NCI-H460 (cell line): ENCODE results near the gene RITA1. TPM values are rescaled to one million over a fixed set of nuclear protein-coding genes. Genes with fewer than 3 reads are reported as not detected.

ENCODE experiments used
- DNase-seq: peaks from one replicate; pipeline ENCODE4 v3.0.0-alpha.2; 2016; ENCODE audit warnings: low read depth; ENCODE audit errors: extremely low read depth
- total RNA-seq: library from RNA; depleted of rRNA; stranded (reverse); fragments of >200 nt; shearing (Covaris generic); gene quantifications from 2 replicates; pipeline ENCODE4 v1.2.3, GENCODE V29; 2014

Gene RITA1
- total RNA-seq, 1 experiment from 2014 or later = 22.3 TPM

DNA sequence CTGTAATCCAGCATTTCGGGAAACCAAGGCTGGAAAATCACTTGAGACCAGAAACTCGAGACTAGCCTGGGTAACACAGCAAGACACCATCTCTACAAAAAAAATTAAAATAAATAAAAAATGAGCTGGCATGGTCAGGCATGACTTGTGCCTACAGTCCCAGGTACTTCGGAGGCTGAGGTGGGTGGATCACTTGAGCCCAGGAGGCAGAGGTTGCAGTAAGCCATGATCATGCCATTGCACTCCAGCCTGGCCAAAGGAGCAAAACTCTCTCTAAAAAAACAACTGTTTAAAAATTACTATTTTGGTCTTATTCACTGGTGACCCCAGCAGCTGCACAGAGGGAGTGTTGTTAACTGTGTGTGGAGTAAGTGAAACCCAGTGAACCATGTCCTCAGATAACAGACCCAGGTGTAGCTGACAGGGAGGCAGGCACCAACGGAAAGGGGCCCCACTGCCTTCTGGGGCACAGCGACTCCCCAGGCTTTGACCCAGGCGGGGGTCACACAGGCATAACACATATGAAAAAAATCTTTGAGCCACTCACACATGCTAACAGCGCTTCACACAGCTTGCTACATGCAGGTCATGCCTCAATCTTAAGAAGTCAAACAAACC is 12.3 kb upstream of the RITA1 start:
- no peak for DNase-seq

DNA sequence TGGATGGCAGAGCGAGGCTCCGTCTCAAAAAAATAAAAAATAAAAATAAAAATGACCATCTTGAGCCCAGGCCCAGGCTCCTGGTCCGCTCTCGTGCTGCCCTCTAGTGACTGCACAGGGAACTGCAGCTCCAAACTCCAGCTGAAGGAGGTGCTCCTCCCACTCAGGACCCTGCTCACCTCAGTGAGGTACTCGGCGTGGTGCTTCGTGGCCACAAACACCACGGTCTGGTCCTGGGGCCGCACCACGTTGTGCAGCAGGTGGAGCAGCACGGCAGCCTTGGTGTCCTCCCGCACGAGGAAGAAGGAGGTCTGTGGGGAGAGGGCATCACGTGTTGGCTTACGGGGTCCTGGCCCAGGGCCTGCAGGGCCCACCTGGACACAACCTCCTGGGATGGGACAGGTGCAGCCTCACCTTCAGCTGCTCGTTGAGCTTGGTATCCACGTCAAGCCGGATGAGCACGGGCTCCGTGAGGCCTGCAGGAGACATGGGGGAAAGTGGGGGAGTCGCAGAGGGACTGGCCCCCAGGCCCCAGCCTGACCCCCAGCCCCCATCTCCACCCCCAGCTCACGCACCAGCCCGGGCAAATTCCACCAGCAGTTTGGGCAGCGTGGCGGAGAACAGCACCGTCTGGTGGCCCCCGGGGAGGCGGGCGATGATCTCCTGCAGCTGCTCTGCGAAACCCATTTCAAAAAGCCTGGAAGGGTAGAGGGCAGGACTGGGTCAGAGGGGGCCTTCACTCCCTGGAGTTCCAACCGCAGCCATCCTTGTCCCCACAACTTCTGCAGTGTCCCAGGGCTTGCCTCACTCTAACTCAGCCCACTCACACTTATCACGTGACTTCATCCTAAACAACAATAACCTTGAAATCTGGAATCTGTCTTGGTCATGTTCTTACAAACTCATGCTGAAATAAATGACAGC is 10.8 kb upstream of the RITA1 start:
- DNase-seq = peak; percentile 53

DNA sequence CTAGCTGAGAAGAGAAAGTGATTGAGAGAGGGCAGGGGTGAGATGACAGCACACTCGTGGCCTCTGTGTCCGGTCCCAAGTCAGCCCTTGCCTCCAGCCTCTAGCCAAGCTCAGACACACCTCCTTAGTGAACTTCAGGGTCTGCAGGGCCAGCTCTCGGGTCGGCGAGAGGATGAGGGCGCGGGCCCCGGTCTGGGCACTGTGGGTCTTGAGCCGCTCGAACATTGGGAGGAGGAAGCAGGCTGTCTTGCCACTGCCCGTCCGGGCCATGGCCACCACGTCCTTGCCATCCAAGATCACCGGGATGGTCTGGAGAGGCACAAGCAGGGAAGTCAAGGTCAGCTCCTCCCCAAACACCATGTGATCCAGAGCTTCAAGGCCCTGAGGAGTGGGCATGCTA is 6.5 kb upstream of the RITA1 start:
- DNase-seq = no peak

DNA sequence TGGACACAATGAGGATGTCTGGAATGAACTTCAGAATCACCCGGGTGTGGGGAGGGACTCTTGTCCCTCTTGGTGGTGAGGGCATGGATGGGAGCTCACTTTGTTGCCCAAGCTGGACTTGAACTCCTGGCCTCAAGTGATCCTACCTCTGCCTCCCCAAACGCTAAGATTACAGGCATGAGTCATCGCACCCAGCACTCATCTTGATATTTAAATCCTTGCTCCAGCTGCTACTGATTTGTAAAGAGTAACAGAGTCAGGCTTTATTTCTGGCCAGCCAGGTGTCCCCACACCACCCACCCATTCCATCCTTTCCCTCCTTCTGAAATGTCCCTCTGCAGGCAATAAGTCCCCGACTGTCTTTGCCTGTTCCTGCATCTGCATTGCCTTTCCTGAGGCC is 5.2 kb upstream of the RITA1 start:
- no peak for DNase-seq

DNA sequence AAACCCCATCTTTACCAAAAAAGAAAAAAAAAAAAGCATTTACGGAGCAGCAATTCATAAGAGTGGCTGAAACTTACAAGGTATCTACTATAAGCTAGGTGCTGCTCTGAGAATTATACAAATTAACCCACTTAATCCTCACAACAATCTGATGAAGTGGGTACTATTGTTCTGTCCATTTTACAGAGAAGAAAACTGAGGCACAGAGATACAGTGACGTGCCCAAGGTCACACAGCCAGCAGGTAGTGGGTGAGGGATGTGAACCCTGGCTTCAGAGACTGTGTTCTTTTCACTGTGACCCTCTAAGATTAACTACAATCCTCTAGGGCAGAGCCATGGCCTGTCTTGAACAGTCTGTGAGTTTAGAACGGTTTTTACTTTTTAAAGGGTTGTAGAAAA is 3.5 kb upstream of the RITA1 start:
- DNase-seq = no peak

DNA sequence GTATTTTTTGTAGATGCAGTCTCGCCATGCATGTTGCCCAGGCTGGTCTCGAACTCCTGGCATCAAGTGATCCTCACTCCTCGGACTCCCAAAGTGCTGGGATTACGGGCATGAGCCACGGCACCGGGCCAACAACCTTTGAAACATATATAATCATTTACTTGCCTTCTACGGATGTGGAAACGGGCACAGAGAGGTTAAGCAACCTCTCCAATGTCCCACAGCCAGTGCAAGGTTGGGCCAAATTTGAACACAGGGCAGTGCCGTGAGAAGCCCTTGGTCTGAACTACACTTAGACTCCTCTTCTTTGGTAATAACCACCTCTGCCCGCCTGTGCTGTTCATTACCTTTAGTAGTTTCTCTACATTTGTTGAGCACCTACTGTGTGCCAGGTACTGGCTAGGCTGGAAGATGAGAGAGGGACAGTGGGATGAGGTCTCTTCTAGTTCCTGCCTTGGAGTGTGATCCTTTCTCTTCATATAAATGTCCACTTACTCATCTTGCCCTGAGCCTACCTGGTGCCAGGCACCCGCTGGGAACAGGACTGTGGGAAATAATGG is 2.4 kb upstream of the RITA1 start:
- no peak for DNase-seq

DNA sequence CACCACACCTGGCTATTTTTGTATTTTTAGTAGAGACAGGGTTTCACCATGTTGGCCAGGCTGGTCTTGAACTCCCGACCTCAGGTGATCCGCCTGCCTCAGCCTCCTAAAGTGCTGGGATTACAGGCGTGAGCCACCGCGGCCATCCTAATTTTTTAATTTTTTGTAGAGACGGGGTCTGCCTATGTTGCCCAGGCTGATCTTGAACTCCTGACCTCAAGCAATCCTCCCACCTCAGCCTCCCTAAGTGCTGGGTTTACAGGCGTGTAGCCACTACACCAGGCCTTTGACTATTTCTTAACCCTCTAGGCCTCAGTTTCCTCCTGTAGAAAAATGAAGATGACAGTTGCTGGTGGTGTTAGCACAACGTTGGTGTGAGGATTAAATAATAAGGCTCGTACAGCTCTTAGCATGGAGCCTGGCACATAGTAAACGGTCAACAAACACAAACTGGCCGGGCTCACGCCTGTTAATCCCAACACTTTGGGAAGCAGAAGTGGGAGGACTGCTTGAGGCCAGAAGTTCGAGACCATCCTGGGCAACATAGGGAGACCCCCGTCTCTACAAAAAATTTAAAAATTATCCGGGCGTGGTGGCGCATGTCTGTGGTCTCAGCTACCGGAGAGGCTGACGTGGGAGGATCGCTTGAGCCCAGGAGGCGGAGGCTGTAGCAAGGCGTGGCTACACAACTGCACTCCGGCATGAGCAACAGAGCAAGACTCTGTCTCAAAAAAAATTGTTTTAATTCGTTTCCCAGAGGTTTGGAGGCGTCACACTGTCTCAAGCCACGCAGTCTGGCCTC is 1.2 kb upstream of the RITA1 start:
- no peak for DNase-seq

DNA sequence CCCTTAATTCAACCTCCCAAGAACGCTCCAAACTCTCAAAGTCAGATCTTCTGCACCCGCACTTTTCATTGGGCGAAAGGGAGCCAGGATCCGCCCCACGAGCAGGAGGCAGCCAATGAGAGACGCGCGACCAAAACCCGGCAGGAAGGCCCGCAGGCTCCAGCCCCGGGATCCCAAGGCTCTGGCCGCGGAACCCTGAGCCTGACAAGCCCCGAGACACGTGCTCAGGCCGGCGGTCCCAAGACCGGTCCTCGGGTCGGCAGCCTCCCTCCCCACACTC is 681 bp upstream of the RITA1 start:
- DNase-seq = peak; percentile 89

DNA sequence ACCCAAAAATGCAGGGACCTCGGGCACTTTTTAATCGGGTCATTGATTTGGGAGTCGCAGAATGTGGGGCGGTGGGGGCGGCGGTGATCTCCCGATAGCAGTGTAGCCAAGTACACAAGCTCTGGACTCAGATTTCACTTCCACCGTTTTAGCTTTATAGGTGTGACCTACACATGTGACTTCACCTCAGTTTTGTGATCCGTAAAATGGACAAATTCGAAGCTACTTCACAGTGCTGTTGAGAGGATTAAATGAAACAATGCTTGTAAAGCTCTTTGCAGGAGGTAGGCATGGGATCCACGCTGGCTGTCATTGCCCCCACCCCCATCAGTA is 478 bp downstream of the RITA1 start:
- DNase-seq = no peak

DNA sequence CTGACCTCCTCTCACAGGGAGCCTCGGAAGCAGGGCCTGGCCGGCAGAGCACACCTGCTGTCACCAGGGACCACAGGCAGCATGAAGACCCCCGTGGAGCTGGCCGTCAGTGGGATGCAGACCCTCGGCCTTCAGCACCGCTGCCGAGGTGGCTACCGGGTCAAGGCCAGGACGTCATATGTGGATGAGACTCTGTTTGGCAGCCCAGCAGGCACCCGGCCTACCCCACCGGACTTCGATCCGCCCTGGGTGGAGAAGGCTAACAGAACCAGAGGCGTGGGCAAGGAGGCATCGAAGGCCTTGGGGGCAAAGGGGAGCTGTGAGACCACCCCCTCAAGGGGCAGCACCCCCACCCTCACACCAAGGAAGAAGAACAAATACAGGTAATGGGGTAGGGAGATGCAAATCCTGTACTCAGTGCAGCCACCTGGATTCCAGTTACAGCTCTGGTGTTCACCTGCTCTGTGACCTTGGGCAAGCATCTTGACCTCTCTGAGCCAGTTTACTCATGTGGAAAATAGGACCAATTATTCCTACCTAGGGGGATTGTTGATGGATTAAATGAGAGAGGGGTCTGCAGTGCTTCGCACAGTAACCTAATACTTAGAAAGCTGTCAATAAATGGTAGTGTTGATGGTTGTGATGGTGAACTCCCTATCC is 1.3 kb downstream of the RITA1 start:
- DNase-seq = no peak

DNA sequence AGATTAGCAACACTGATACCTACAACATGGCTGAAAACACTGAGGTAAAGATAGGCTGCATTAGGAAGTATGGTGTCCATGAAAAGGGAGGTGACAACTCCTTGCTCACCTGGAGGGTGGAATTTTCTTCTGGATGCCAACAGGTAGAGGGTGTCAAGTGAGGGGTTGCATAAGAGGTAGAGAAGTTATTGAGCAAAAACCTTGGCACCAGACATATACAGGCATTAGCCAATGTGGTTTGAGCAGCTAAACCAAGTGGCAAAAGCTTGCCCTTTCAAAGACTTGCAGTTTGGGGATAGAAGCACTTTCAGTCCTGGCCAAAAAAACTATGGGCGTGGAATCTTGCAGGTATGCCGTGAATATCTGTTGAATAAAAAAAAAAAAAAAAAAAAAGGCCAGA is 3.8 kb downstream of the RITA1 start:
- DNase-seq = no peak

DNA sequence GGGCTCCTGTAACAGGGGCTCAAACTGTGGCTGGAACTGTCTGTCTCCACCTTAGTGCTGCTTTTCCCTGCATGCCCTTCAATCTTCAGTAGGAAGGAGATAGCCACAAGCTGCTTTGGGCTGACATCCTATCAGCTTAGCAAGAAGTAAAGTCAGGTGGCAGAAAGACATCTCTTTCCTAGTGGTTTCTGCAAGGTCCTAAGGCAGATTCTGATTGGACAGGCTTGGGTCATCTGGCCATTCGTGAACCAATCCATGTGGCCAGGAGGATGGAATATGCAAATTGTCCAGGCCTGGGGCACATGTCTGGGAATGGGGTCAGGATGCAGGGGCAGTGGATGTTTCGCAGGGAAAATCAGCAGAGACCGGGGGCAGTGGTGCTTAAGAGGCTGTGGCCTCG is 5.2 kb downstream of the RITA1 start:
- DNase-seq = peak; percentile 54

DNA sequence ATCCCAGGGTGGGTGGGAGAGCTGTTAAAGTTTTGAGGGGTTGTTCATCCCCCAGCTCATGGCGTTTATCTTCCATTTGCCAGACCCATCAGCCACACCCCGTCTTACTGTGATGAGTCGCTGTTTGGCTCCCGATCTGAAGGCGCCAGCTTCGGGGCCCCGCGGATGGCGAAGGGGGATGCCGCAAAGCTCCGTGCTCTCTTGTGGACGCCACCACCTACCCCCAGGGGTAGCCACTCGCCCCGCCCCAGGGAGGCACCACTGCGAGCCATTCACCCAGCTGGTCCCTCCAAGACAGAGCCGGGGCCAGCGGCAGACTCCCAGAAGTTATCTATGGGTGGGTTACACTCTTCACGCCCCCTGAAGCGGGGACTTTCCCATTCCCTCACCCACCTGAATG is 5.7 kb downstream of the RITA1 start:
- no peak for DNase-seq

DNA sequence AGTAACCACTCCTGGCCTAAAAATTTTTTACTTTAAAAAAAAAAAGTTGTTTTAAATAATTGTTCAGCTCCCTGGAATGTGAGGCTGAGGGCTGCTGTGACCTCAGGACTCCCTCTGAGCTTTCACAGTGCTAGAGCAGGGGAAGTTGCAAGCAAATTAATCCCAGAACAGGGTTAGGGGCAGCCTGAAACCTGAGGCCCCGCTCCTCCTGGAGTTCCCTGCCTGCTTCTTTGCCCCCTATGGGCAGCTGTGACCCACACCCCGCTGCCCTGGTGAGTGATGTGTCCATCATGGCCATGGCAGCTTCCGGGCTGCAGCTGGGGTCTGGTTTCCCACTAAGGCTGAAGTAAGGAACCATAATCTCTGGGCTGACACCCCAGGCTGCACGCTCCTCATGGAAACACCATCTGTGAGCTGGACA is 9.5 kb downstream of the RITA1 start:
- no peak for DNase-seq

DNA sequence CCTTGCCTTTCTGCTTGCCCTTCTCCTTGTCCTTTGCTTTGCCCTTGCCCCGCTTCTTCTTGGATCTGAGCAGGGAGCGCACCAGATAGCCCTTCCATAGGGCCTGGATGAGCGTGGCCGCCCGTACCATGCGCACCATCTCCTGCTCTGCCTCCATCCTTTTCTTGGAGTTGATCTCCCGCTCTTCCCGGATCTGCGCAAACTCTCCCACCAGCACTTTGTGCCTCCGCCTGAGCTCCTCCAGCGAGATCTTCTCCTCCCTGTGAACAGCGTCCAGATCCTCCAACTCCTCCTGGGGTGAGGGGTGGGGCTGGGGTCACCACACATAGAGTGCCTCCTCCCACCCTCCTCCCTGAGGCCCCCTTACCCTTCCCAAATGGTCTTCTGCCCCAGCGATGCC is 10.1 kb downstream of the RITA1 start:
- no peak for DNase-seq

DNA sequence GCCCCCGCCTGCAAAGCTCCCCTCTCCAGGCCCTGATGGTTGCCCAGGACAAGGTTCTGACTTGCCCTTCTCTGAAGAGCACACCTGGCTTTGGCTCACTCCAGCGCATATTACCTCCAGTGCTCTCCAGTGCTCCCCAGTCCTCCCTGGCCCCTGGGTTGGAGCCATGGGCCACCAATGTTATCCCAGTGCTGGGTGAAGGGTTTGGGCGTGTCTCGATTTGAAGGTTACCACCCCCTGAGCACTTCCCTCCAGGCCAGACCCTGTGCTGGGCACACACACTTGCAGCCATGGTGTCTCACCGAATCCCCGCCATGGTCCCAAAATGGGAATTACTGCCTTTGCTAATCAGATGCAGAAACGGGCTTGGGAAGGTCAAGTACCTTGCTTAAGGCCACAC is 11.1 kb downstream of the RITA1 start:
- no peak for DNase-seq

DNA sequence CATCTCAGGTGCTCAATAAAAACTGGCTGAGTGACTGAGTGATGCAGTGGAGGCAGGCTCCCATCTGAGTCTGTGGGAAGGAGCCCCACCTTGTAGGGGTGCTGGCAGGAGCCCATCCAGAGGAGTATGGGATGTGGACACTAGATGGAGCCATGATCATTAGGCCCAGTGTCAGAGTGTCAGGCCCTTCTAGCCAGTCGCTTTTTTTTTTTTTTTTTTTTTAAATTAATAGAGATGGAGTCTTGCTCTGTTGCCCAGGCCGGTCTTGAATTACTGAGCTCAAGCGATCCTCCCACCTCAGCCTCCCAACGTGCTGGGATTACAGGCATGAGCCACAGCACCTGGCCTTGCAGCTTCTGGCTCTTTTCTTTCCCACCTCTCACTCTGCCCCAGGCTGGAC is 11.5 kb downstream of the RITA1 start:
- peak; percentile 75 for DNase-seq

DNA sequence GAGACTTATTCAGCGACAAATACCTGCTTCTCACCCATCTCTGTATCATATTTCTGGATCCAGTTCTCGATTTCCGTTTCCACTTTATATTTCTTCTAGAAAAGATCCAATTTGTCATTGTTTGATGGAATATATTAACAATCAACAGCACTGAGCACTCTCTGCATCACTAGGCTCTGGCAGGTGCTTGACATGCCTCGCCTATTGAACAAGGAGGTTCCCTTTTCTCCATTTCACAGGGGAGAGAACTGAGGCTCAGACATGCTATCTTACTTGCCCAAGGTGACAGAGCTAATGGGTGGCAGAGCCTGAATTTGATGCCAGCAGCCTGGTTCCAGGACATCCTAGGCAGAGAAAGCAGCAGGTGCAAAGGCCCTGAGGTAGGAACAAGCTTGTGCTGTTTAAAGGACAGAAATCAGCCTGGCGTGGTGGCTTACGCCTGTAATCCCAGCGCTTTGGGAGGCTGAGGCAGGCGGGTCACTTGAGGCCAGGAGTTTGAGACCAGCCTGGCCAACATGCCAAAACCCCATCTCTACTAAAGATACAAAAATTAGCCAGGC is 12.1 kb downstream of the RITA1 start:
- DNase-seq = no peak

DNA sequence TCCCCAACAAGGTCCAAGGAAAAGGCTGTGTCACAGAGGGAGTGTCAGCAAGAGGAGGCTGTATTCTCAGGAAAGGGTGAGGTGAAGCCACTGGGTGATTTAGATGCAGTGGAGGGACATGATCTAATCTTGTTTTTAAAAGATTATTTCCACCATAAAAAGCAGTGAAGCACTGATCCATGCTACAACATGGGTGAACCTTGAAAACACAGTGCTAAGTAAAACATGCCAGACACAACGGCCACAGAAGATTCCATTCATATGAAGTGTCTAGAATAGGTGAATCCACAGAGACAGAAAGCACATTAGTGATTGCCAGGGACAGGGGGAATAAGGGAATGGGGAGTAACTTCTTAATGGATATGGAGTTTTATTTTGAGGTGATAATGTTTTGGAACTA is 12.8 kb downstream of the RITA1 start:
- no peak for DNase-seq

DNA sequence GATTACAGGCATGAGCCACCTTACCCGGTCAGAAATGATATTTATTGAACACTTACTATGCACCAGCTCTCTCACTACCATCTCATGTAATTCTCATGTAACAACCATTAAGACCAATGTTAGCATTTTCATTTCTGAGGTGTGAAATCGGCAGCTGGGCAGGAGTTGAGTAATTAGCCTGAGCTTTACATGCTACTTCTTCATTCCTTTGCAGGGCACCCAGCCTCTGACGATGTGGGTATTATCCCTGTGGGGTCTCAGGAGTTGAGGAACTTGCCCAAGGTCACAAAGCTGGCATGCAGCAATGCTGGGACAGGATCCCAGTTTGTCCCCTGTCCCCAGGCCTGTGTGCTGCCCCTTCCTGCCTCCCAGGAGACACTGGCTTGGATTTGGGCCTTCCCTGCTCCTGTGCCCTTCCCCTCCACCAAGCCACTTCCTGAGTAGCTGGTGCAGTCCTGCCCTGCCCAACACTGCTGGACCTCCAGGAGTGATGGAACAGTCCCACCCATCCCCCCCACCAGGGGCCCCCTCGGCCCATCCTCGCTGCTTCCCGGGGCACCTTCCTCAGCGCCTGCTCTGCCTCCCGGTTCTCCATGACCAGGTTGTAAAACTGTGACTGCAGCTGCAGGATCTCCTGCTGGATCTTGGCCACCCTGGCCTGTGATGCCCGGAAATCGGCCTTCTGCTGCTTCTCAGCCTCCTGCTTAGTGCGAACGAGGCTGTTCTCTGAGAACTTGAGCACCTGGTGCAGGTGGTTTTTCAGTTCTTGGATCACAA is 14.7 kb downstream of the RITA1 start:
- no peak for DNase-seq
